Activated T-cell treated with anti-CD3 and anti-CD28 coated beads, Interleukin-2, amount 50 U/mL, for 72 hours (primary cell): Measurements from ENCODE around the gene HOXB3. TPM values are rescaled to one million over a fixed set of nuclear protein-coding genes. Genes with fewer than 3 reads are reported as not detected.

Experiments used
- ATAC-seq, 2 donors: fragments of 150-1000 bp; cut with Tn5 transposase; replicated peaks in 1 of 2; 2 replicates each; pipeline ENCODE4 v1.10.0; 2021; ENCODE audit warnings: moderate library complexity in 2 of 2, mild to moderate bottlenecking in 1 of 2
- DNase-seq, 2 donors: peaks; one replicate each; pipeline ENCODE4 v3.0.0; 2021 to 2022; ENCODE audit warnings: mixed read lengths in 1 of 2
- H3K27ac Mint-ChIP-seq: one replicate; pipeline ENCODE4 v1.8.0; 2022; ENCODE audit warnings: mild to moderate bottlenecking, moderate library complexity, mixed read lengths
- H3K27me3 Mint-ChIP-seq: one replicate; pipeline ENCODE4 v1.8.0; 2022; ENCODE audit warnings: low read depth, mixed read lengths
- H3K36me3 Mint-ChIP-seq, 2 donors: one replicate each; pipeline ENCODE4 v1.8.0; 2022; ENCODE audit warnings: mixed read lengths in 2 of 2, mild to moderate bottlenecking in 1 of 2; ENCODE audit not compliant: insufficient read depth in 2 of 2
- H3K4me1 Mint-ChIP-seq: one replicate; pipeline ENCODE4 v1.8.0; 2022; ENCODE audit warnings: low read depth, mixed read lengths
- H3K4me3 Mint-ChIP-seq, 2 donors: one replicate each; pipeline ENCODE4 v1.8.0; 2022; ENCODE audit warnings: mild to moderate bottlenecking in 2 of 2, mixed read lengths in 2 of 2, moderate library complexity in 2 of 2
- H3K9me3 Mint-ChIP-seq, 2 donors: one replicate each; pipeline ENCODE4 v1.8.0; 2022; ENCODE audit warnings: mixed read lengths in 2 of 2
- total RNA-seq, 2 donors: library from RNA; stranded (reverse); gene quantifications; one replicate each; pipeline ENCODE4 v1.2.3, GENCODE V29; 2022

HOXB3 gene
- 1 to 10 TPM; 2.9 to 8.1 TPM for total RNA-seq

GRCh38 chr17:48589831-48590606 is at the start of gene HOXB3:
Gene HOXB3 (minus strand): TSS chr17:48590241. CDS start chr17:48552474, 37,767 bp downstream.
- H3K27me3 Mint-ChIP-seq = peaks cover 95% of the 10 kb centered on the region
- peak within 1 kb of the TSS in 1 of 2 donors; percentile 9 for H3K4me3 Mint-ChIP-seq
- ATAC-seq = no peak
- no peak within 1 kb of the TSS for H3K27ac Mint-ChIP-seq
- H3K9me3 Mint-ChIP-seq = no peaks in the 10 kb centered on the region
- no peaks in the 10 kb centered on the region for H3K36me3 Mint-ChIP-seq
- peaks cover 52% of the 10 kb centered on the region for H3K4me1 Mint-ChIP-seq
- no peak for DNase-seq

DNA sequence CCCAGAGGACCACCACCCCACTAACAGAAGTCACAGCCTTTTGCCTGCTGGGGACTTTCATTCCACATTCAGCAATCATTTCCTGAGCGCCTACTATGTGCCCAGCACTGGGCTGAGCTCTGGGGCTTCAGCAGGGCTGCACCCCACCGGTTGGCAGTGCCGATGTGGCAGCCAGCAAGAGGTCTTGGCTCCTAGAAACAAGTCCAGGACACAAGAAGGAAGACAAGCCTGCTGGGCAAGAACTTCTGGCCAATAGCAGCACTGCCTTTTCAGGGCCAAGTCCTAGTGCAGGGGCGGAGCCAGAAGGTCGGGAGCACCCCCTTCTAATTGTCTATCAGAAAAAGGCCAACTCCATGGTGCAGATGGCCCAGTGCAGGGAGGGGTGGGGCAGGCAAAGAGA is 49.1 kb upstream of the HOXB3 start:
- Mint-ChIP-seq H3K4me3 (no peak overlapping the region), H3K9me3 (no peaks in the 10 kb centered on the region), H3K27ac (no peak overlapping the region), H3K27me3 (peaks cover 98% of the 10 kb centered on the region), H3K36me3 (no peaks in the 10 kb centered on the region), H3K4me1 (peaks cover 31% of the 10 kb centered on the region)
- ATAC-seq (no peak), DNase-seq (no peak)

GRCh38 chr17:48637323-48638260 is 47.6 kb upstream of the HOXB3 start:
- H3K36me3 Mint-ChIP-seq = no peaks in the 10 kb centered on the region
- H3K4me3 Mint-ChIP-seq = no peak overlapping the region
- H3K9me3 Mint-ChIP-seq = no peaks in the 10 kb centered on the region
- H3K27me3 Mint-ChIP-seq = peaks cover 96% of the 10 kb centered on the region
- H3K4me1 Mint-ChIP-seq = peaks cover 34% of the 10 kb centered on the region
- DNase-seq (no peak), ATAC-seq (no peak)
- H3K27ac Mint-ChIP-seq = no peak overlapping the region

GRCh38 chr17:48636177-48637018 is 46.4 kb upstream of the HOXB3 start:
- Mint-ChIP-seq H3K27ac (no peak overlapping the region), H3K4me3 (peak overlapping the region in 1 of 2 donors; percentile 60), H3K36me3 (no peaks in the 10 kb centered on the region), H3K4me1 (peaks cover 27% of the 10 kb centered on the region), H3K27me3 (peaks cover 96% of the 10 kb centered on the region), H3K9me3 (no peaks in the 10 kb centered on the region)
- ATAC-seq = peak; percentile 85 to 87
- DNase-seq = peak; percentile 81 to 84

- Mint-ChIP-seq H3K4me3 (peak overlapping the region; percentile 81 to 82), H3K36me3 (no peaks in the 10 kb centered on the region), H3K27ac (no peak overlapping the region), H3K27me3 (peaks cover 98% of the 10 kb centered on the region), H3K9me3 (no peaks in the 10 kb centered on the region), H3K4me1 (peaks cover 24% of the 10 kb centered on the region)
- no peak for DNase-seq
- no peak for ATAC-seq
Observed at GRCh38 chr17:48634493-48635208, 44.6 kb upstream of the HOXB3 start.

DNA sequence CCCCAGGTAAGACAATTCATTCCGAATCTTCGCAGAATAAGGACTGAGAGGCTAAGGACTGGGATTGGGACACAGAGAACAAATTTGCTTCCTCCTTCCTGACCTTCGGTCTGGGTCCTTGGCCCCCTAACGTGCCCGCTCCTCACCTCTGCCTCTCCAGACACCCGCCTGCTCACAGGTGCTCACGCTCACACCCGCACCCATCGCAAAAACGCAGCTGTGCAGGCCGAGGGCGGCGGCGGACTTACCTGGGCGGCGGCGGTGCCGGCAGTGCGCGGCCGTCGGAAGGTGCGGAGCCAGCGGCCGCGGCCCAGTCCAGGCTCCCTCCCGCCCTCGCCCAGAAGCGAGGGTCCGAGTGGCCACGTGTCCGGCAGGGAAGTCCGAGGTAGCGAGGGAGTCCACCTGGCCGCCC is 43.2 kb upstream of the HOXB3 start:
- no peak for ATAC-seq
- Mint-ChIP-seq H3K36me3 (no peaks in the 10 kb centered on the region), H3K4me1 (peaks cover 24% of the 10 kb centered on the region), H3K27me3 (peaks cover 98% of the 10 kb centered on the region), H3K4me3 (peak overlapping the region; percentile 81 to 82), H3K9me3 (no peaks in the 10 kb centered on the region), H3K27ac (no peak overlapping the region)
- no peak for DNase-seq

DNA sequence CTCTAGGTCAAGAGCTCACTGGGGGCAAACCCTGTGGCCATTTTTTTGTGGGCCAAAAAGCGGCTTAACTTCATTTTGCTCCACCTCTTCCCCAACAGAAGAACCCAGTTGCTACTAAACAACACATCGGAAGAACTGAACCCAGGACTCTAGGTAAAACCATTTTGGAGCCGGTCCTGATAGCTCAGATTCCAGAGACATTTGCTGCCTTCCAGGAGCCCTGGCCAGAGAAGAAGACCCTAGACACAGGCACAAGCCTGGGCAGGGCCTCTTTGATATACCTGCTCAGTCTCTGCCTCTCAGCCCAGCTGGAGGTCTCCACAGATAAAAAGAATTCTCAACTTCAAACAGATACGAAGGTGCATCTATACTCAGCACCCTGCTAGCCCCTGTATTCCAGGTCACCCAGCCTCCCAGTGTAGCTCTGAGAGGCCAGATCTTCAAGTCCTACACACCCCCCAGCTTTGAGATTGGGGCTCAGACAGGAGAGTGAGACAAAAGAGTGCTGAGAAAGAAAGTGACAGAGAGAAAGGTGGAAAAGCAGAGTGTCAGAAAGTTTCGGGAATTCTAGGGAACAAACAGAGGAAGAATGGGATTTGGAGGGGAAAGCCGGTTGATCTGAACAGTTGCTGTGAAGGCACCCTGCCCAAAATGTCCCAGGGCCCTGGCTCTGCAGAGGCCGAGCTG is 42.7 kb upstream of the HOXB3 start:
- Mint-ChIP-seq H3K27ac (no peak overlapping the region), H3K27me3 (peaks cover 98% of the 10 kb centered on the region), H3K36me3 (no peaks in the 10 kb centered on the region), H3K4me1 (peaks cover 24% of the 10 kb centered on the region), H3K9me3 (no peaks in the 10 kb centered on the region), H3K4me3 (peak overlapping the region; percentile 29 to 46)
- no peak for ATAC-seq
- DNase-seq = no peak

GRCh38 chr17:48631693-48632578 is 41.9 kb upstream of the HOXB3 start:
- no peak for ATAC-seq

DNA sequence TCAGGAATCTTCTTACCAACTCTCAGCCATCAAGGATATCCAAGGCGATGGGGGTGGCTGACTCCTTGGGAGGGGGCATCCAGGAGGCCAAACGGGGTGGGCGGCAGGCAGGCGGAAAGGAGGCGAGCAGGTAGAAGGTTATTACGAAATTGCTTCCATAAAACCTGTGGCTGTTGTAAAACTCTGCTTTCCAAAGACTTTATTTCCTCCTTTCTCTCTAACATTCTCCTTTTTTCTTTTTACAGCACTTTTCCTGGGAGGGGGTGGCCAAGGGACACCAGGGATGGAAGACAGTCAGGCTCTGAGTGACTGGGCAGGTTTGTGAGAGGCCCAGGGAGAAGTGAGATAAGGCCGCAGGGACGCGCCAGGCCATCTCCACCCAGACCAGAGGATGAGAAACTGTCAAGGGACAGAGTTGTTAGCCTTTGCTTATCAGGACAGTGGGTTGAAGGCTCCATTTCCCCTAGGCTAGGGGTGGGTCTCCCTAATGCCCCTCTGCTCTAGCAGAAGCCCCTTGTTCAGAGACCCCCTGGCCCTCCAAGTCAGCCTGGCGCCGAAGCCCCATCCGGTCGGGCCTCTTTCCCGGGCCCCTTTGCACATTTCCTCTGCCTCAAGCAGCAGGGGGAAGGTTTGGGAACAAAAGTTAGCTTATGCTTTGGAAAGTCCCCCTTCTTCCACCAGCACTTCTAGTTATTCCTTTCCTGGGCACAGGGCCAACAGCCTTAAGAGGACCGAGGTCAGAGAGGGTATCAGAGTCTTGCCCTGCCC is 41.1 kb upstream of the HOXB3 start:
- Mint-ChIP-seq H3K36me3 (peaks cover 1 to 4% of the 10 kb centered on the region in 2 donors), H3K4me1 (peaks cover 21% of the 10 kb centered on the region), H3K4me3 (no peak overlapping the region), H3K27me3 (peaks cover 98% of the 10 kb centered on the region), H3K9me3 (no peaks in the 10 kb centered on the region), H3K27ac (no peak overlapping the region)
- ATAC-seq (no peak), DNase-seq (no peak)

More at GRCh38 chr17:48631693-48632578, 41.9 kb upstream of the HOXB3 start:
- peak overlapping the region in 1 of 2 donors; percentile 10 for H3K4me3 Mint-ChIP-seq
- no peak overlapping the region for H3K27ac Mint-ChIP-seq
- peaks cover 98% of the 10 kb centered on the region for H3K27me3 Mint-ChIP-seq
- peaks cover 25% of the 10 kb centered on the region for H3K4me1 Mint-ChIP-seq
- H3K36me3 Mint-ChIP-seq = no peaks in the 10 kb centered on the region
- DNase-seq = no peak
- no peaks in the 10 kb centered on the region for H3K9me3 Mint-ChIP-seq

DNA sequence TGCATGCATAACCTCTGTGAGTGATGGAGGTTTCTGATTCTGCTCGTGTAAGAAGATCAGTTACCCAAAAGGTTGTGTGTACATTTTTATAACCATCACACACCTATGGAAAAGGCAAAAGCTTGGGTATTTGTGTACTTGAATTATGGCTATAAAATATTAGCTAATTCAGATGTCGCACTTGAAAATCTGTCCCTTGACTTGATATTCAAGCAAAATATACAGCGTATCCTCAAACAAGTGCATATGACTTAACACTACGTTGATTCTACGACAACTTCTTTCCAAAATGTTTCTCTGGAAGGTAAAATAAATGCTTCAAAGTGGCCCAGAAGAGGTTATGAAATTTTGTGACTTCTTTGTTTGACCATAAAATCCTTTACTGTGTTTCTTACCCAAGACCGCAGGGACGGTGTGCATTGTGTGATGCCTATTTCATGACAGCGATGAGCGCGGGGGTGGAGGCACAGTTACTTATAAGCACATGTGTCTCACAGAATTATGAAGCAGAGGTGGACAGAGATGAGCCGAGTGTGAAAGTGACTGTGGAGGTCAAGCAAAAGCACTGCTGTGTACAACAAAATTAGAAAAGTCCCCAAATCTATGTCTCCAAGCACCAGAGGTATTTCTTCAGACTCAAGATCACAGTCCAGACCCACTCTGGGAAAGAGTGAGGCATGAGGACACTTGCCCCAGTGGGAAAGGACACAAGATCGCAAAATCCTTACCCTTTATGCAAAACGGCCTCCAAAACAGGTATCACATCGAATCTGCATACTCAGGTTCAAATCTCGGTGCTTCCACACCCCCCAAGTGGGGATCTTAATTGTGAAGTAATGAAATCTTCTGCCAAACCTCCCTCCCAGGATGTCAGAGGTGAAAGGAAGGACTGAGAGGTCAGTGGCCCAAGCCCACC is 40.2 kb upstream of the HOXB3 start:
- H3K36me3 Mint-ChIP-seq = peaks cover 3 to 6% of the 10 kb centered on the region in 2 donors
- H3K27ac Mint-ChIP-seq = no peak overlapping the region
- H3K27me3 Mint-ChIP-seq = peaks cover 98% of the 10 kb centered on the region
- no peak overlapping the region for H3K4me3 Mint-ChIP-seq
- peaks cover 19% of the 10 kb centered on the region for H3K4me1 Mint-ChIP-seq
- DNase-seq (no peak), ATAC-seq (no peak)
- no peaks in the 10 kb centered on the region for H3K9me3 Mint-ChIP-seq
